ENCODE measurements around the gene ZCCHC10.

Gene ZCCHC10

DNA sequence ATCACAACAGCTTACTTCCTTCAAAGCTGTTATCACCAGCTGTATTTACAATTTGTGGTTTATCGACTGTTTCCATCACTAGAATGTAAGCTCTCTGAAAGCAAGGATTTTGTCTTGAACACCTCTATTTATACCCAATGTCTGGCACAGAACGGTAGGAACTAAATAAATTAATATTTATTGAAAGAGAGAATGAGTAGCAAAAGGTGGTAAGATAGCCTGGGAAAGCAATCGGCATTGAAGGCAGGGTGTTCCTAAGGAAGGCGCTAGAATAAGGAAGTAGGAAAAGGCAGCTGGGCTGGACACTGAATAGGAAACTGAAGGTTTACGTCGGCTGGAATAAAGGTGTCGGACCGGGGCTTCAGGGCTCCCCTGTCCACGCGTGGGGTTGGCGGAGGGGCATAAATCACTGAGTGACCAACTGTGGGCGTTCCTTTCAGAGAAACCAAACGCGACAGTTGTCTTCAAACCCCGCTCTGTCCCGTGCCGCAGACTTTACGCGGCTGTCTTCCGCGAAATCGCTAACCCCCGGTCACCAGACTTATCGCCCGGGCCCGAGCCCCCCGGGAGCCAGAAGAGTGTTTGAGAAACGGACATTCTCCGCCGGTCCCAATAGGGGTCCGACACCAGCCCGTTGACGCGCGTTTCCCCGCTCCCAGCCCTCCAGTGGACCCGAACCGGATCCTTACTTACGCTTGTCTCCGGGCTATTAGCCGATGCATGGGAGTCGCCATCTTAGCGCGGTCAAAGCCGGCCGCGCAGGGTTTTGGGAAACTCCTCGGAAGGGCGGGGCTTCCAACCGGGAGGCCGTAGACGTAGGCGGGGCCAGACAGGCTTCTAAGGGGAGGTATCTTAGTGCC is at the start of gene ZCCHC10:
Gene ZCCHC10, minus strand, starts transcription at position 746 of the 860 bp plus-strand sequence. Its CDS starts 12 bp downstream, at position 734.
- no peaks in the 10 kb centered on the region for H3K27me3 ChIP-seq (ENCODE audit: control insufficient read depth in 1 of 2, insufficient read depth in 2 of 2, low read length in 2 of 2)
- peak within 1 kb of the TSS; percentile 94 for H3K9ac ChIP-seq (ENCODE audit: low read length)
- H3K4me1 ChIP-seq (ENCODE audit: insufficient read depth, low read length) = peaks cover 9% of the 10 kb centered on the region
- H3K4me3 ChIP-seq (ENCODE audit: low read depth in 1 of 2, low read length in 2 of 2) = peak within 1 kb of the TSS; percentile 98 to 100
- H3K27ac ChIP-seq (ENCODE audit: low read depth, low read length) = peak within 1 kb of the TSS; percentile 98
- H3K9me3 ChIP-seq (ENCODE audit: low read length) = no peaks in the 10 kb centered on the region
- no peaks in the 10 kb centered on the region for H3K36me3 ChIP-seq (ENCODE audit: insufficient read depth, low read length)

DNA sequence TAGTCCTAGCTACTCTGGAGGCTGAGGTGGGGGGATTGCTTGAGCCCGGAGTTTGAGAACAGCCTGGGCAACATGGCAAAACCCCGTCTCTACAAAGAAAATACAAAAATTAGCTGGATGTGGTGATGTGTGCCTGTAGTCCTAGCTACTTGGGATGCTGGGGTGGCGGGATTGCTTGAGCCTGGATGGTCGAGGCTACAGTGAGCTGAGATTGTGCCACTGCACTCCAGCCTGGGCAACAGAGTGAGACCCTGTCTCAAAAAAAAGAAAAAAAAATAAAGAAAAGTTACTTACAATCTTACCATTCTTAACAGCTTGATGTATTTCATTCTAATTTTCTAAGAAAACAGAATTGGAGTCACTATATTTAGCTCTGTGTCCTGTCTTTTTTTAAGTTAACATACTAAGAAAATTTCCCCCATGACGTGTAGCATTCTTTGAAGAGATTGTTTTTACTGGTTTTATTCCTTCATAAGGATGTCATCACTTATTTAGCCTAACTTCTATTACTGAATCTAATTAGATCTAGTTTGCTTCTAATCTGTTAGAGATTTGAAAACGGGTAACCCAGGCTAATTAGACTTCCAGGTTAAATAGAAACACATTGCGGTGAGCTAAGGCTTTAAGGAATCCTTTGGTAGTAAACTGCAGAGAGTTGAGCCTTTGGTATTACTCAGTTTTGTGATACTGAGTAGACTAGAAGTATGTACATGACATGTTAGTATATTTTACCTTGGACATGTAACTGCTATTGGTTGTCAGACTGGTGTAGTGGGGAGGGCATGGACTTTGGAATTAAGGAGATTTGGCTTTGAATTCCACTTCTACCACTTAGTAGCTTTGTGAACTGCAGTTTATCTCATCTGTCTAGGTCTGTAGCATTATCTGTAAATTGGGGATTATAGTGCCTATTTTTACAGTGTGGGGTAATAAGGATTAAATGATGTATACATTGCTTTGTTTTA is 49.5 kb upstream of the ZCCHC10 start:
- Histone ChIP-seq H3K9ac (ENCODE audit: low read length) (no peak overlapping the region), H3K9me3 (ENCODE audit: low read length) (no peaks in the 10 kb centered on the region), H3K4me1 (ENCODE audit: insufficient read depth, low read length) (no peaks in the 10 kb centered on the region), H3K27me3 (ENCODE audit: control insufficient read depth in 1 of 2, insufficient read depth in 2 of 2, low read length in 2 of 2) (no peaks in the 10 kb centered on the region), H3K27ac (ENCODE audit: low read depth, low read length) (no peak overlapping the region), H3K36me3 (ENCODE audit: insufficient read depth, low read length) (peaks cover 34% of the 10 kb centered on the region), H3K4me3 (ENCODE audit: low read depth in 1 of 2, low read length in 2 of 2) (no peak overlapping the region)

DNA sequence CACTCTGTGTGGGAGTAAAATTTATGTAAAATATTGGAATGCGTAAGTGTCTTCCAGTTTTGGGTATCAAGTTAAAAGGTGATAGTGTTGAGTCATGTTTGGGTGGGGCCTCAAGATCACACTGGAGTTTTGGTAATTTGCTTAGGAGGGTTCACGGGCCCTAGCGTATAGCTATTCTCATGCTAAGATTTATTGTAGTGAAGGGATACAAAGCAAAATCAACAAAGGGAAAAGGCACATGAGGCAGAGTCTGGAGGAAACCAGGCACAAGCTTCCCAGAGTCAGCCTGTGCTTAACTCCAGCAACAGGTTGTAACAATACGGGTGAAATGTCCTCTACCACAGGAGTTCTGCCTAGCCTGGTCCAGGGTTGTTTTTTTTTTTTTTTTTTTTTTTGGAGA is 45.7 kb upstream of the ZCCHC10 start:
- Histone ChIP-seq H3K4me1 (ENCODE audit: insufficient read depth, low read length) (no peaks in the 10 kb centered on the region), H3K4me3 (ENCODE audit: low read depth in 1 of 2, low read length in 2 of 2) (no peak overlapping the region), H3K9me3 (ENCODE audit: low read length) (no peaks in the 10 kb centered on the region), H3K27me3 (ENCODE audit: control insufficient read depth in 1 of 2, insufficient read depth in 2 of 2, low read length in 2 of 2) (no peaks in the 10 kb centered on the region), H3K9ac (ENCODE audit: low read length) (no peak overlapping the region), H3K36me3 (ENCODE audit: insufficient read depth, low read length) (peaks cover 47% of the 10 kb centered on the region), H3K27ac (ENCODE audit: low read depth, low read length) (no peak overlapping the region)

DNA sequence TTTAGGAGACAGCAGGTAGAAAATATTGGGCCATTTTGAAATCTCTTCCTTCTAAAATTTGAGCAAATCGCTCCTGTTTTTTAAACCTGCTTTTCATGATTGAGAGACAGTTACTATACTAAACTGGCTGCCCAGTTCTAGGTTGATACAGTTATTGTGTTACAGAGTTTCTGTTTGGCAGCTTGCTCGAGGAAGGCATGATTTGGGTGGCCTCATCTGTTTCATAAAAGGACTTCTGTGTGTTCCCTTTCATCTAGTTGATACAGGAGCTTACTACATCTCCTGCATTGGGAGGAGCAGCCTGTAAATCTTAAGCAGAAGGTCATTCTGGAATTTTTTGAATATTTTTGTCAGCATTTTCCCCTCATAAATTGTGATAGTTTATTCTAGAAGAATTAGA is 39.7 kb upstream of the ZCCHC10 start:
- peaks cover 12% of the 10 kb centered on the region for H3K4me1 ChIP-seq (ENCODE audit: insufficient read depth, low read length)
- no peak overlapping the region for H3K9ac ChIP-seq (ENCODE audit: low read length)
- no peaks in the 10 kb centered on the region for H3K27me3 ChIP-seq (ENCODE audit: control insufficient read depth in 1 of 2, insufficient read depth in 2 of 2, low read length in 2 of 2)
- H3K9me3 ChIP-seq (ENCODE audit: low read length) = no peaks in the 10 kb centered on the region
- no peak overlapping the region for H3K4me3 ChIP-seq (ENCODE audit: low read depth in 1 of 2, low read length in 2 of 2)
- peaks cover 15% of the 10 kb centered on the region for H3K36me3 ChIP-seq (ENCODE audit: insufficient read depth, low read length)
- H3K27ac ChIP-seq (ENCODE audit: low read depth, low read length) = no peak overlapping the region

DNA sequence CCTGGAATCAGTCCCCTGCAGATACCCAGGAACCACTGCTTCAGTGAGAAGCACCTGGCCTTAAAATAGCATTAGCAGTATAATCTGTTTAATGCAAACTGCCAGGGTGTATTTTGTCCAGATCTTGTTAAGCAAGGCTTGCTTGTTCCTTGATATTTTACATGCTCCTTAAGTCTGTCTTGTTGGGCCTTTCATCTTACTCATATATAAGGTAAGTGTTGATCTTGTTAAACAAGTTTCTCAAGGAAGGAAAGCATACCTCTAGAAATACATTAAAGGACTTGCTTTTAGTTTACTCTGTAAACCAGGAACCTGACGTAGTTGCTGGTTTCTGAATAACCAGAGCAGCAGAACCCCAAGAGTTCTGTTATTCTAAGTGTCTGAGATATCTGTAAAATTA is 39.1 kb upstream of the ZCCHC10 start:
- no peak overlapping the region for H3K9ac ChIP-seq (ENCODE audit: low read length)
- peaks cover 10% of the 10 kb centered on the region for H3K36me3 ChIP-seq (ENCODE audit: insufficient read depth, low read length)
- H3K27ac ChIP-seq (ENCODE audit: low read depth, low read length) = no peak overlapping the region
- H3K4me3 ChIP-seq (ENCODE audit: low read depth in 1 of 2, low read length in 2 of 2) = no peak overlapping the region
- H3K9me3 ChIP-seq (ENCODE audit: low read length) = no peaks in the 10 kb centered on the region
- no peaks in the 10 kb centered on the region for H3K27me3 ChIP-seq (ENCODE audit: control insufficient read depth in 1 of 2, insufficient read depth in 2 of 2, low read length in 2 of 2)
- H3K4me1 ChIP-seq (ENCODE audit: insufficient read depth, low read length) = peaks cover 12% of the 10 kb centered on the region

DNA sequence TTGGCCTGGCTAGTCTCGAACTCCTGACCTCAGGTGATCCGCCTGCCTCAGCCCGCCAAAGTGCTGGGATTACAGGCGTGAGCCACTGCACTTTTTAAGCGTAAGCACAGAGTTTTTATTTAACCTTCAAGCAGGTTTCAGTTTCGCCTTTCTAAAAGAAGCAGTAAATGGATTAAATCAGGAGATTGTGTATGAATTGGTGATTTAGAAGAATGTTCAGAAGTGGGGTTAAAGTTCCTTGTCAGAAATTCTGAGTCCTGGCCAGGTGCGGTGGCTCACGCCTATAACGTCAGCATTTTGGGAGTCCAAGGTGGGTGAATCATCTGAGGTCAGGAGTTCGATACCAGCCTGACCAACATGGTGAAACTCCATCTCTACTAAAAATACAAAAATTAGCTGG is 37.6 kb upstream of the ZCCHC10 start:
- no peak overlapping the region for H3K27ac ChIP-seq (ENCODE audit: low read depth, low read length)

DNA sequence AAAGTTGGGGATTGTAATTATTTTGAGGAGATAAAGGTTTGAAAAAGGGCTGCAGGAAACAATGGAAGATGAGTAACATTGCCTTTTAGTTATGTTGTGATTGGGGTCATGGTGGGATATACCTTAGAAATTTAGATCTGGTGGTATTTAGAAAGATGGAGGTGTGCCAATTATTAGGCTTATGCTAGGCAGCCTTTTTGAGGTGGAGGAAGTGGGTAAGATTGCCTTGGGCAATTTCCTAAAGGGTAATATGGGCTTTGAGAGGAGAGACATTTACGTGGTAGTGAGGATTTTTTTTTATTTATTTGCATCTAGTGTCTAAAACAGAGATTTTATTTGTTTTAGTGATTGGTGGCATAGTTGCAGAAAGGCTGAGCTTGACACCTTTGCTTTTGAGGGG is 35.9 kb upstream of the ZCCHC10 start:
- Histone ChIP-seq H3K36me3 (ENCODE audit: insufficient read depth, low read length) (no peaks in the 10 kb centered on the region), H3K27ac (ENCODE audit: low read depth, low read length) (no peak overlapping the region), H3K4me1 (ENCODE audit: insufficient read depth, low read length) (peaks cover 12% of the 10 kb centered on the region), H3K4me3 (ENCODE audit: low read depth in 1 of 2, low read length in 2 of 2) (no peak overlapping the region), H3K27me3 (ENCODE audit: control insufficient read depth in 1 of 2, insufficient read depth in 2 of 2, low read length in 2 of 2) (no peaks in the 10 kb centered on the region), H3K9ac (ENCODE audit: low read length) (no peak overlapping the region), H3K9me3 (ENCODE audit: low read length) (no peaks in the 10 kb centered on the region)

More for the DNA sequence above, 37.6 kb upstream of the ZCCHC10 start:
- no peaks in the 10 kb centered on the region for H3K27me3 ChIP-seq (ENCODE audit: control insufficient read depth in 1 of 2, insufficient read depth in 2 of 2, low read length in 2 of 2)
- peaks cover 6% of the 10 kb centered on the region for H3K36me3 ChIP-seq (ENCODE audit: insufficient read depth, low read length)
- H3K9ac ChIP-seq (ENCODE audit: low read length) = no peak overlapping the region
- H3K4me1 ChIP-seq (ENCODE audit: insufficient read depth, low read length) = peaks cover 12% of the 10 kb centered on the region
- no peak overlapping the region for H3K4me3 ChIP-seq (ENCODE audit: low read depth in 1 of 2, low read length in 2 of 2)
- H3K9me3 ChIP-seq (ENCODE audit: low read length) = no peaks in the 10 kb centered on the region

DNA sequence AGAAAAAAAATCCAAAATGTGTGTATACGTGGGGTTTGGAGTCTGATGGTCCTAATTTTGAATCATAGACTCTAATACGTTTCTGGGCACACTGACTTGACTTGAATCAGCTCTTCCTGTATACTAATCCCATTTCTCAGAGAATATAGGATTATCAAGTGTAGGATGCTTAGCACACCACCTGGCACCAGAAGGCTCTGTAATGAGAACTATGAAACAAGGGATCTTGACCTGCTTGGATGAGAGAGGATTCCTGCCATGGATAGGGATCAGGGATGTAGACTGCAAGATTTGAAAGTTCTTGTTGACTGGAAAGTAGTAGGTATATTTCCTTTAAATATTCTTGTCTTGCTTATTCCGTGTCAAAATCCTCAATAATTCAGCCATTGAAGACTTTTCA is 33.3 kb upstream of the ZCCHC10 start:
- Histone ChIP-seq H3K4me1 (ENCODE audit: insufficient read depth, low read length) (peaks cover 13% of the 10 kb centered on the region), H3K4me3 (ENCODE audit: low read depth in 1 of 2, low read length in 2 of 2) (no peak overlapping the region), H3K9ac (ENCODE audit: low read length) (no peak overlapping the region), H3K27me3 (ENCODE audit: control insufficient read depth in 1 of 2, insufficient read depth in 2 of 2, low read length in 2 of 2) (no peaks in the 10 kb centered on the region), H3K36me3 (ENCODE audit: insufficient read depth, low read length) (no peaks in the 10 kb centered on the region), H3K9me3 (ENCODE audit: low read length) (no peaks in the 10 kb centered on the region), H3K27ac (ENCODE audit: low read depth, low read length) (no peak overlapping the region)

DNA sequence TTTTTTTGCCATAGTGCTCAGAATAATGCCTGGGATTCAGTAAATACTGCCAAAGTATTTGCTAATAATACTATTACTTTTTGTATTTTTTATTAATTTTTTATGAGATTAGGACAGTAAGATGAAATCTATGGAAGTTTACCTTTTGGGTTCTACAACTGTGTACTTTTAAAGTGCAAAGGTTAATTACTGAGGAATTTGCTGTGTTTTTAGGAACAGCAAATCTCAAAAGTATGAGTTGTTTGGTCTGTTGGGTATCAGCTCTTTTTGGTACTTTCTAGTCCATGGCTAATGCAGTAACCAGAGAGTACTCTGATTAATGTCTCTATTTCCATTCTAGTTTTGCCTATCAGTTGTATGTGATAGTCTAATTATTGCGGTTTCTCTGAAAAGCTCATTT is 30.5 kb upstream of the ZCCHC10 start:
- Histone ChIP-seq H3K9me3 (ENCODE audit: low read length) (no peaks in the 10 kb centered on the region), H3K36me3 (ENCODE audit: insufficient read depth, low read length) (no peaks in the 10 kb centered on the region), H3K27ac (ENCODE audit: low read depth, low read length) (no peak overlapping the region), H3K4me1 (ENCODE audit: insufficient read depth, low read length) (peaks cover 22% of the 10 kb centered on the region), H3K9ac (ENCODE audit: low read length) (no peak overlapping the region), H3K27me3 (ENCODE audit: control insufficient read depth in 1 of 2, insufficient read depth in 2 of 2, low read length in 2 of 2) (no peaks in the 10 kb centered on the region), H3K4me3 (ENCODE audit: low read depth in 1 of 2, low read length in 2 of 2) (no peak overlapping the region)

DNA sequence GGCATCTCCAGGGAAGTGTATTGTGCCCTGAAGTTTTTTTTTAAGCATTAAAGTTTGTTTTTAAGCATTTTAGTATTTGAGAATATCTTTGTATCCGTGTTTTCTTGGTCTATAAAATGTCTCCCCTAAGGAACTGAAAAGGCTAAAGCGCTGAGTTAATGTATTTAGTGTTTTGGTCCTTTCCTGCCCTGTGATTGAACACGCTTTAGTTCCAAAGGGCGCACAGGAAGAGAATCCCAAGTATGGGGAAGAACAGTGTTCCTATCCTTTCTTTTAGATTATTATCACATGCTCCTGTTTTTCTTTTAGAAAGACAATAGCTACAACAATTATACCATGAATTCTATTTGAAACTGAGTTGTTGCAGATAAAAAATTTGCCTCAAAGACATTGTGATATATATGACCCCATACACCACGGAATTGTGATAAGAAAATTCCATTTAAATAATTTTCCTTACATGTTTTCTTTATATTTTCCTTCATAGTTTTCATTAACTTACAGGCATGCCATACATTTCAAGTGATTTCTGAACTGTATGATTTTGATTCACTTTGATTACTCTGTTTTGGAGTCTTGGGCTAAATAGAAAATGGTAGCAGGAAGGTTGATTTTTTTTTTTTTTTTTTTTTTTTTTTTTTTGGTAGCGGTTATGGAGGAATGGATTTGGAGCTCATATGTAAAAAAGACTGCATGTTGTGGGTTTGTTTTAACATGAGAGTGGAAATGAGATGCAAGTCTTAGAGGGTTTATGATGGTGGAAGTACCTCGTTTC is 28.5 kb upstream of the ZCCHC10 start:
- no peak overlapping the region for H3K27ac ChIP-seq (ENCODE audit: low read depth, low read length)
- no peaks in the 10 kb centered on the region for H3K36me3 ChIP-seq (ENCODE audit: insufficient read depth, low read length)
- H3K4me1 ChIP-seq (ENCODE audit: insufficient read depth, low read length) = peaks cover 33% of the 10 kb centered on the region
- H3K4me3 ChIP-seq (ENCODE audit: low read depth in 1 of 2, low read length in 2 of 2) = no peak overlapping the region
- H3K27me3 ChIP-seq (ENCODE audit: control insufficient read depth in 1 of 2, insufficient read depth in 2 of 2, low read length in 2 of 2) = no peaks in the 10 kb centered on the region
- no peaks in the 10 kb centered on the region for H3K9me3 ChIP-seq (ENCODE audit: low read length)
- no peak overlapping the region for H3K9ac ChIP-seq (ENCODE audit: low read length)

DNA sequence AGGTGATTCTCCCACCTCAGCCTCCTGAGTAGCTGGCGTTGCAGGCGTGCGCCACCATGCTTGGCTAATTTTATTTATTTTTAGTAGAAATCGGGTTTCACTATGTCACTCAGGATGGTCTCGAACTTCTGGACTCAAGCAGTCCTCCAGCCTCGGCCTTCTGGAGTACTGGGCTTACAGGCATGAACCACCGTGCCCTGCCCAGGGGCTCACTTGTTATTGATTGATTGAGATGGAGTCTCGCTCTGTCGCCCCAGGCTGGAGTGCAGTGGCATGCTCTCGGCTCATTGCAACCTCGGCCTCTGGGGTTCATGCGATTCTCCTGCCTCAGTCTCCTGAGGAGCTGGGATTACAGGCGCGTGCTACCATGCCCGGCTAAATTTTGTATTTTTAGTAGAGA is 27.1 kb upstream of the ZCCHC10 start:
- Histone ChIP-seq H3K9me3 (ENCODE audit: low read length) (no peaks in the 10 kb centered on the region), H3K27me3 (ENCODE audit: control insufficient read depth in 1 of 2, insufficient read depth in 2 of 2, low read length in 2 of 2) (no peaks in the 10 kb centered on the region), H3K36me3 (ENCODE audit: insufficient read depth, low read length) (no peaks in the 10 kb centered on the region), H3K4me1 (ENCODE audit: insufficient read depth, low read length) (peaks cover 33% of the 10 kb centered on the region), H3K4me3 (ENCODE audit: low read depth in 1 of 2, low read length in 2 of 2) (peak overlapping the region in 1 of 2 donors; percentile 82), H3K27ac (ENCODE audit: low read depth, low read length) (no peak overlapping the region), H3K9ac (ENCODE audit: low read length) (no peak overlapping the region)
